Stimulated activated CD8-positive, alpha-beta memory T cell treated with anti-CD3 and anti-CD28 coated beads, Interleukin-12 subunit alpha, Interleukin-12 subunit beta, amount 100 ng/mL, for 24 hours (primary cell): ENCODE data around the gene TRPV2.
"Not testable (repeated sequence)": the region's sequence is repeated elsewhere in the genome, so short reads cannot be mapped to it uniquely, and the experiment has no call there.

ENCODE experiments used
- DNase-seq: peaks from one replicate; pipeline ENCODE4 v3.0.0-alpha.2; 2020; ENCODE audit errors: extremely low read depth

The TRPV2 gene

GRCh38 chr17:16435925-16436886, 20.8 kb downstream of the TRPV2 start:
- DNase-seq, result no peak

- DNase-seq, result no peak
These were observed 21.7 kb downstream of the TRPV2 start for GRCh38 chr17:16437083-16437482.

- DNase-seq, result no peak
These were observed 22.8 kb downstream of the TRPV2 start for GRCh38 chr17:16438173-16438556.

GRCh38 chr17:16438557-16439302, 23.4 kb downstream of the TRPV2 start:
- peak; percentile 93 for DNase-seq

GRCh38 chr17:16439303-16439791, 24.0 kb downstream of the TRPV2 start:
- no peak for DNase-seq

GRCh38 chr17:16439811-16440351, 24.5 kb downstream of the TRPV2 start:
- DNase-seq, result no peak

DNA sequence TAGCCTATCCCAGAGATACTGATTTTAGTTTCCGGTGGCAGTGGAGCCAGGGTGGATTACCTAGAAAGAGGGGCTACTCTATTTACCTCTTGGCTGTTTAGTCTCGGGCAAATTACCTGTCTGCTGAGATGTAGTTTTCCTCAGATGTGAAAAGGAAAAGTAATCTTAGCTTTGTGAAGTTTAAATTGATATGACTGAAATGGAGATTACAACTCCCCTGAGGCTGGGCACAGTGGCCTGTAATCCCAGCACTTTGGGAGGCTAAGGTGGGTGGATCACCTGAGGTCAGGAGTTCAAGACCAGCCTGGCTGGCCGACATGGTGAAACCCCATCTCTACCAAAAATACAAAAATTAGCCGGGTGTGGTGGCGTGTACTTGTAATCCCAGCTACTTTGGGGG, 25.0 kb downstream of the TRPV2 start:
- DNase-seq, result not testable (repeated sequence)

- no peak for DNase-seq
These were observed 25.7 kb downstream of the TRPV2 start for GRCh38 chr17:16440901-16441629.

GRCh38 chr17:16442141-16442540, 26.8 kb downstream of the TRPV2 start:
- DNase-seq, result no peak

- no peak for DNase-seq
These were observed 27.5 kb downstream of the TRPV2 start for GRCh38 chr17:16442594-16443510.

- DNase-seq, result no peak
These were observed 28.3 kb downstream of the TRPV2 start for GRCh38 chr17:16443511-16444257.

DNA sequence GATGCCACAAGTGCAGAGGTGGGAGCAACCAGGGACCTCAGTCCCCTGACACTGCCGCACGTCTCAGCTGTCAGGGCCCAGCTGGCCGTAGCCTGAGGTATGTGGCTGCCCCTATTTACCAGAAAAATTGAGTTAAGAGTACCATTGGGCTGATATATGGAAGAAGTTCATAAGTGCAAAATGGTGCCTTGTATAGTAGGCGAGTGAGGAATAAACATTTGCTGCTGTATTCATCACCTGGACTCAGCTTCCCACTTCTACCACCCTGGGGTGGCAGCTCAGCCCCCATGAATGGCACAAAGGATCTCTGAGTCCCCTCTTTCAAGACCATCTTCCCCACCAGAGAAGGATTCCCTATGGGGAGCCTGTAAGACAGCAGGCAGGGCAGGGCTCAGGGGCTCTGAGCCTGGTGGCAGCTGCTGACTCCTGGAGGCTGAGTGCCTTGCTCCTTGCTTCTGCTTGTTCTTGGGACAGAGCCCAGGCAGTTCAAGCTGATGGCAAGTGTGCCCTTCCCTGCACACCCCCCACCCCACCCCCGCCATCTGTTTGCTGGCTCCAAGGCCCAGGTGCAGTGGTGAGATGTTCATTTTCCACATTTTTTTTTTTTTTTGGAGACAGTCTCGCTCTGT, 29.0 kb downstream of the TRPV2 start:
- DNase-seq, result no peak

GRCh38 chr17:16446338-16446983, 31.1 kb downstream of the TRPV2 start:
- DNase-seq, result no peak

DNA sequence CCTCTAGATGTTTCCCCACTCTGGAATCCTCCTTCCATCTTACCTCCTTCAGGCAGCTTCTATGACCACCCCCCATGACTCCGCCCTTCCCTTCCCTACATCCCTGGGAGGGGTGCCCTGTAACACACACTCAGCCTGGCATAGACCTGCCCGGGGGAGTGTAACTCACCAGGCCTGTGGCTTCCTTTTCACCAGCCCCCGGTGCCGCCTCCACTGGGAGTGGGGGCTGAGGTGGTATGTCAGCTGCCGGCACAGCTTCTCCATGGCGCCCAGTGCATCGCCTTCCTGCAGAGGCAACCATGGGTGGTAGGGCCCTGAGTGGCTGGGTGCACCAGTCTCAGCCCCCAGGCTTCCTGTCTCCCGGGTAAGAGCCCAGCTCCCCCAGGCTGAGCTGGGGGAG, 32.3 kb downstream of the TRPV2 start:
- no peak for DNase-seq

GRCh38 chr17:16448490-16448889, 33.1 kb downstream of the TRPV2 start:
- no peak for DNase-seq

DNA sequence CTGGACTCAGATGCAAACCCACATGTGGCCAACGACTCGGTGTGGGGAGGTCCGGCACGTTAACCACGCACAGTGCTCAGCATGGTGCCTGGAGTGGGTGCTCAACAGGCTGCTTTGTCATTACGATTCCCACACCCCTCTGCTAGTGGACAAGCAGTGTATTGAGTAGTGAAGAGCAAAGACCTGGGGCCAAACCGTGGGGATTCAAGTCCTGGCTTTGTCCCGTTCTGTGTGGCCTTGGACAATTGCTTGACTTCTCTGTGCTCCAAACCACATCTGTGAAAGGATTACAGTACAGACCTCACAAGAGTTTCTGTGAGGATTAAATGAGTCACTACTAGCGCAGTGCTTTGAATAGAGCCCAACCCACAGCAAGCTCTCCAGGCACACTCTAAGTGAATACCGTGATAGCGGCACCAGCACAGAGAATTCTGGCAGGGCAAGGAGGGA, 33.8 kb downstream of the TRPV2 start:
- no peak for DNase-seq

DNA sequence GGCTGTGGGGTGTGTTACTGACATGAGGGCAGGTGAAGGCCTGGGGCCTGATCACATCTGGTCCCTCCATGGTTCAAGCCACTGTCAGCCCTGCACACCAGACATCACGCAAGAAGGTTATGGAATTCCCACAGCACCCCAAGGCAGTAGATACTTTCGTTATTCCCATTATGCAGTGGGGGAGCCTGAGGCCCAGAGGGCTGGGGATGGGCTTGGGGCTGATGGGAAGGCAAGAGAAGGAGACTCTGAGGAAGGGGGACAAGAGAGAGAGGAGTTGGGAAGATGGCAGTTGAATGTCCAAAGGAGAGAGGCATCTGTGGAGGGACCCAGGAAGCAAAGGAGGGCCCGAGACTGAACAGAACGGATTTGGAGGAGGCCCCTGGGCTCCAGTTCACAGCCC, 34.7 kb downstream of the TRPV2 start:
- DNase-seq, result no peak

- DNase-seq, result not testable (repeated sequence)
These were observed 36.9 kb downstream of the TRPV2 start for GRCh38 chr17:16452268-16452667.

DNA sequence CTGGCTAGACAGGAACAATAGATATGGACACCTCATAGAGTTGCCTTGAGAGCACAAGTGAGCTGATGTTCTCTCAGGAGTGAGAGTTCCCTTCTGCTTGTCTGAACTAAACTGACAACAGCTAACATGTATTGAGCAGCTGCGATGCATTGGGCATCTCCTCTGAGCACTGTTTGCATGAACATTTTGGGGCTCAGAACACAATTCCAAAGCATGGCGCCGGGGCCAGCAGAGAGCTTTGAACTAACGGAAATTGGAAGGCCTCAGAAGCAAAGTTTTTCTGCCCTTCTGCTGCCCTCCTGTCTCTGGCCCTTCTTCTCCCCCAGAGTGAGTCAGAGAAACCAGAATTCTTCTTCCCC, 38.1 kb downstream of the TRPV2 start:
- no peak for DNase-seq
